Measurements from ENCODE around the gene RECQL5. TPM values are rescaled to one million over a fixed set of nuclear protein-coding genes. Genes with fewer than 3 reads are reported as not detected.

The RECQL5 gene
- polyA plus RNA-seq, 2 of the 4 experiments (the other 2 are of a cell fraction) = 22.7 to 39.9 TPM

- TF ChIP-seq NFE2L2 (conservative IDR thresholded peaks at IDR 0.05; ENCODE audit: low read length) (no peak), FOXS1 (CRISPR knock-in tag; IDR thresholded peaks at IDR 0.05) (peak; percentile 46; the same call in 1 of the 2 replicates), MAFK (IDR thresholded peaks at IDR 0.05; ENCODE audit: partially characterized antibody) (peak; percentile 66), HMGXB4 (CRISPR knock-in tag; IDR thresholded peaks at IDR 0.05; ENCODE audit: borderline replicate concordance) (no peak), ZC3H11A (IDR thresholded peaks at IDR 0.05) (no peak), EHF (CRISPR knock-in tag; IDR thresholded peaks at IDR 0.05) (peak; percentile 82; the same call in 1 of the 2 replicates), NPAS2 (CRISPR knock-in tag; IDR thresholded peaks at IDR 0.05; ENCODE audit: borderline replicate concordance) (no peak), ESRRA (IDR thresholded peaks at IDR 0.05; ENCODE audit: borderline replicate concordance, low read length) (no peak), NR3C1 (IDR thresholded peaks at IDR 0.05) (no peak), HEYL (CRISPR knock-in tag; IDR thresholded peaks at IDR 0.05) (no peak), USF2 (IDR thresholded peaks at IDR 0.05) (peak; percentile 60), SREBF2 (IDR thresholded peaks at IDR 0.05) (no peak), JUNB (IDR thresholded peaks at IDR 0.05) (no peak), CBX8 (IDR thresholded peaks at IDR 0.05) (no peak), CEBPB (IDR thresholded peaks at IDR 0.05) (no peak), POLR2AphosphoS2 (conservative IDR thresholded peaks at IDR 0.05; ENCODE audit: low read length) (no peak), CHD2 (IDR thresholded peaks at IDR 0.05; ENCODE audit: low read length, partially characterized antibody) (no peak), KDM1A (IDR thresholded peaks at IDR 0.05; ENCODE audit: low read depth) (no peak), CHD4 (IDR thresholded peaks at IDR 0.05; ENCODE audit: borderline replicate concordance) (no peak), BCL3 (IDR thresholded peaks at IDR 0.05) (no peak), RCOR1 (IDR thresholded peaks at IDR 0.05; ENCODE audit: low read depth, low read length) (no peak), RFX5 (IDR thresholded peaks at IDR 0.05) (peak; percentile 67), ELK1 (IDR thresholded peaks at IDR 0.05; ENCODE audit: low read depth, low read length) (no peak), MAZ (IDR thresholded peaks at IDR 0.05; ENCODE audit: borderline replicate concordance, low read depth, low read length) (no peak), HOXB13 (CRISPR knock-in tag; IDR thresholded peaks at IDR 0.05; ENCODE audit: low read depth) (peak; percentile 13)
These were observed 20.9 kb downstream of the RECQL5 start (continued) for GRCh38 chr17:75645889-75646637.

All from A549 (cell line).